ENCODE results near the gene TRIM75. TPM values are rescaled to one million over a fixed set of nuclear protein-coding genes. Genes with fewer than 3 reads are reported as not detected.
"Not testable (repeated sequence)": the region's sequence is repeated elsewhere in the genome, so short reads cannot be mapped to it uniquely, and the experiment has no call there.

The TRIM75 gene
- not detected in 2 replicates for total RNA-seq (2012; rRNA removed)

- Histone ChIP-seq H3K36me3 (ENCODE audit: insufficient read depth, low read length) (no peaks in the 10 kb centered on the region), H3K9ac (ENCODE audit: low read depth, low read length) (no peak within 1 kb of the TSS), H3K27me3 (ENCODE audit: control insufficient read depth, insufficient read depth, low read length) (no peaks in the 10 kb centered on the region), H3K4me1 (ENCODE audit: control insufficient read depth, insufficient read depth, low read length) (no peaks in the 10 kb centered on the region), H3K4me3 (ENCODE audit: low read length) (no peak within 1 kb of the TSS), H3K9me3 (replicated peaks; ENCODE audit: low read length) (no peaks in the 10 kb centered on the region), H3K4me2 (ENCODE audit: low read length) (no peak within 1 kb of the TSS)
Observed at GRCh38 chr4:165053645-165054044, at the start of gene TRIM75. TRIM75 (plus strand) TSS chr4:165053866; CDS start chr4:165059148, 5,282 bp downstream.

GRCh38 chr4:165005352-165005925 lies 48.2 kb upstream of the TRIM75 start:
- no peak overlapping the region for H3K4me3 ChIP-seq (ENCODE audit: low read length)
- H3K36me3 ChIP-seq (ENCODE audit: insufficient read depth, low read length): no peaks in the 10 kb centered on the region
- H3K27me3 ChIP-seq (ENCODE audit: control insufficient read depth, insufficient read depth, low read length): no peaks in the 10 kb centered on the region
- no peaks in the 10 kb centered on the region for H3K9me3 ChIP-seq (replicated peaks; ENCODE audit: low read length)
- no peaks in the 10 kb centered on the region for H3K4me1 ChIP-seq (ENCODE audit: control insufficient read depth, insufficient read depth, low read length)
- H3K4me2 ChIP-seq (ENCODE audit: low read length): no peak overlapping the region
- no peak overlapping the region for H3K9ac ChIP-seq (ENCODE audit: low read depth, low read length)

- Histone ChIP-seq H3K4me2 (ENCODE audit: low read length) (no peak overlapping the region), H3K4me3 (ENCODE audit: low read length) (no peak overlapping the region), H3K9me3 (replicated peaks; ENCODE audit: low read length) (no peaks in the 10 kb centered on the region), H3K36me3 (ENCODE audit: insufficient read depth, low read length) (no peaks in the 10 kb centered on the region), H3K4me1 (ENCODE audit: control insufficient read depth, insufficient read depth, low read length) (no peaks in the 10 kb centered on the region), H3K27me3 (ENCODE audit: control insufficient read depth, insufficient read depth, low read length) (no peaks in the 10 kb centered on the region), H3K9ac (ENCODE audit: low read depth, low read length) (no peak overlapping the region)
Observed at GRCh38 chr4:165006456-165006855, 47.2 kb upstream of the TRIM75 start.

GRCh38 chr4:165006886-165007285 lies 46.8 kb upstream of the TRIM75 start:
- Histone ChIP-seq H3K4me1 (ENCODE audit: control insufficient read depth, insufficient read depth, low read length) (no peaks in the 10 kb centered on the region), H3K9me3 (replicated peaks; ENCODE audit: low read length) (no peaks in the 10 kb centered on the region), H3K4me2 (ENCODE audit: low read length) (no peak overlapping the region), H3K4me3 (ENCODE audit: low read length) (no peak overlapping the region), H3K9ac (ENCODE audit: low read depth, low read length) (no peak overlapping the region), H3K36me3 (ENCODE audit: insufficient read depth, low read length) (no peaks in the 10 kb centered on the region), H3K27me3 (ENCODE audit: control insufficient read depth, insufficient read depth, low read length) (no peaks in the 10 kb centered on the region)

DNA sequence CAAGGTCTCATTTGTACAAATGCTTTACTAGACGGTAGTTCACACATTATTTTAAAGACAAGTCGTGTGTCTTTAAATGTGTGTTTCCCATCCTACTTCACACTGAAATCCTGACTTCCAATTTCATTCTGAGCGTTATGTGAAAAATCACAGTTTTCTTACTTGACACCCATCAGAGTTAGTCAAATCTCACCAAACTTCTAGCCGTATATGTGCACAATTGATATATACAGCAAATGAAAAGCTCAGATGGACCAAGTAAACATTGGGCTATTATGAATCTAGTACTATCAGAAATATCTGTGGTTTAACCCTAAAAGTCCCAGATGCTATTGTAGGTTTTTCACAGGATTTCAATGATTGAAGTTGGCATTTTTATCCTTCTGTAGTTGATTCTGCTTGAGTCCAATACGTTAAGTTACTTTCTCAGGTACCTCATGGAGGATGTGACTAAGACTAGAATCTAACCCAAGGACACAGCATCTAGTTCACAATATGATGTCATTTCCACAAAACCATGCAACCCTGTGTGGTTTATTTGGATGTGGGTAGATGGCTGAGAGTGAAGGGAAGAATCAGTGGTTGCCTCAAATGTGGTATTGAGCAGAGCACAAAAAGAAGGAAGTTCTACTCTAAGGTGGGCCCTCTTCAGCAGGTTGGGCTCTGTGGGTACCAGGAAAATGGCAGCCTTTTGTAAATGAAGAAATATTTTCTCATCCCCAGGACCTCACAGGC lies 44.0 kb upstream of the TRIM75 start:
- no peaks in the 10 kb centered on the region for H3K27me3 ChIP-seq (ENCODE audit: control insufficient read depth, insufficient read depth, low read length)
- H3K4me1 ChIP-seq (ENCODE audit: control insufficient read depth, insufficient read depth, low read length): no peaks in the 10 kb centered on the region
- H3K4me2 ChIP-seq (ENCODE audit: low read length): no peak overlapping the region
- no peaks in the 10 kb centered on the region for H3K36me3 ChIP-seq (ENCODE audit: insufficient read depth, low read length)
- no peak overlapping the region for H3K9ac ChIP-seq (ENCODE audit: low read depth, low read length)
- H3K4me3 ChIP-seq (ENCODE audit: low read length): no peak overlapping the region
- H3K9me3 ChIP-seq (replicated peaks; ENCODE audit: low read length): no peaks in the 10 kb centered on the region

GRCh38 chr4:165010487-165010886 lies 43.2 kb upstream of the TRIM75 start:
- Histone ChIP-seq H3K9ac (ENCODE audit: low read depth, low read length) (no peak overlapping the region), H3K27me3 (ENCODE audit: control insufficient read depth, insufficient read depth, low read length) (no peaks in the 10 kb centered on the region), H3K4me2 (ENCODE audit: low read length) (no peak overlapping the region), H3K36me3 (ENCODE audit: insufficient read depth, low read length) (no peaks in the 10 kb centered on the region), H3K9me3 (replicated peaks; ENCODE audit: low read length) (no peaks in the 10 kb centered on the region), H3K4me3 (ENCODE audit: low read length) (no peak overlapping the region), H3K4me1 (ENCODE audit: control insufficient read depth, insufficient read depth, low read length) (no peaks in the 10 kb centered on the region)

DNA sequence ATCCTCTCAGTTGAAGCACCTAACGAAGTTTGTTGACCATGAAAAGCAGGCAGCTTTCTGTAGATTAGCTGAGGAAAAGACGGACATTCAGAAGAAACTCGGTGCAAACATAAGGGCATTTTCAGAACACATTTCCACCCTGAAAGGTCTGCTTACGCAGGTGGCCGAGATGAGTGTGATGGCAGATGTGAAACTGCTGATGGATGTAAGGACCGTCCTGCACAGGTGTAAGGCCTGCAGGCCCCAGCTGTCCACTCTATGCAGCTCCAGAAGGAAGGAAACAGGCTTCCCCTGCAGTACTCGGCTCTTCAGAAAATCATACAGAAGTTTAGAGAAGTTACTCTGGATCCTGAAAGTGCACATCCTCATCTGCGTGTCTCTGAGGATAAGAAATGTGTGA lies 42.7 kb upstream of the TRIM75 start:
- no peaks in the 10 kb centered on the region for H3K4me1 ChIP-seq (ENCODE audit: control insufficient read depth, insufficient read depth, low read length)
- H3K9ac ChIP-seq (ENCODE audit: low read depth, low read length): no peak overlapping the region
- no peaks in the 10 kb centered on the region for H3K9me3 ChIP-seq (replicated peaks; ENCODE audit: low read length)
- H3K4me2 ChIP-seq (ENCODE audit: low read length): no peak overlapping the region
- no peaks in the 10 kb centered on the region for H3K27me3 ChIP-seq (ENCODE audit: control insufficient read depth, insufficient read depth, low read length)
- no peak overlapping the region for H3K4me3 ChIP-seq (ENCODE audit: low read length)
- no peaks in the 10 kb centered on the region for H3K36me3 ChIP-seq (ENCODE audit: insufficient read depth, low read length)

- Histone ChIP-seq H3K9ac (ENCODE audit: low read depth, low read length) (no peak overlapping the region), H3K36me3 (ENCODE audit: insufficient read depth, low read length) (no peaks in the 10 kb centered on the region), H3K4me3 (ENCODE audit: low read length) (no peak overlapping the region), H3K4me2 (ENCODE audit: low read length) (no peak overlapping the region), H3K4me1 (ENCODE audit: control insufficient read depth, insufficient read depth, low read length) (no peaks in the 10 kb centered on the region), H3K27me3 (ENCODE audit: control insufficient read depth, insufficient read depth, low read length) (no peaks in the 10 kb centered on the region), H3K9me3 (replicated peaks; ENCODE audit: low read length) (no peaks in the 10 kb centered on the region)
Observed at GRCh38 chr4:165011403-165011802, 42.3 kb upstream of the TRIM75 start.

DNA sequence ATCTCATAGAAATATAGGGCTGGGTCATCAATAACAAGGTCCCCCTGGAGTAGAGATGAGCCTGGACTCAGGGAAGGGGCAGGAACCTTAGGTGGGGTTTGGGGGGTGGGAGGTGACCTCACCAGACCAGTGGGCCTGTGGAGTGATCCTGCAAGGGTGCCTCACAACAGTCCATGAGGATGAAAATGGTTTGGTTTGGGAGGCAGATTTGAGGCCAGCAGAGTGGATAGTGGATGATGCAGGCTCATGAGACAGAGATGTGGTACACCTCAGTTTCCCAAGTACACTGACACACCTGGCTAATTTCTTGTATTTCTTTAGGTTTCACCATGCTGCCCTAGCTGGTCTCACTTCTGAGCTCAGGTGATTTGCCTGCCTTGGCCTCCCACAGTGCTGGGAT lies 40.0 kb upstream of the TRIM75 start:
- no peak overlapping the region for H3K4me3 ChIP-seq (ENCODE audit: low read length)
- no peaks in the 10 kb centered on the region for H3K27me3 ChIP-seq (ENCODE audit: control insufficient read depth, insufficient read depth, low read length)
- no peak overlapping the region for H3K4me2 ChIP-seq (ENCODE audit: low read length)
- no peaks in the 10 kb centered on the region for H3K4me1 ChIP-seq (ENCODE audit: control insufficient read depth, insufficient read depth, low read length)
- H3K9me3 ChIP-seq (replicated peaks; ENCODE audit: low read length): no peaks in the 10 kb centered on the region
- no peaks in the 10 kb centered on the region for H3K36me3 ChIP-seq (ENCODE audit: insufficient read depth, low read length)
- H3K9ac ChIP-seq (ENCODE audit: low read depth, low read length): no peak overlapping the region

DNA sequence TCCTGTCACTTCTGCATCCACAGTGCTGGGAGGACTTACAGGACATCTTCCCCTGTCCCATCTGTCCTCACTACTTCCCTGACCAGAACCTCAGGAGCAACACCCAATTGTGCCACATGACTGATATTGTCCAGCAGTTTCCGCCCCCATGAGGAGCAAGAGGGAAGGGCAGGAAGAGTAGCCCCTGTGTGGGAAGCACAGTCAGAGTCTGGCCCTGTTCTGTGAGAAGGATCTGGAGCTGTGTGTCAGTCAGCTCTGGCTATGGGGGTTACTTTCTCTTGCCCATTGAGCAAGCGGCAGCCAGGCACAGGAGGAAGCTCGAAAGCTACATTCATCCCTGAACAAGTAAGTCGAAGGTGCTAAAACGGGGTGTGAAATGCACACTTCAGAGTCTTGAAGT lies 36.7 kb upstream of the TRIM75 start:
- Histone ChIP-seq H3K27me3 (ENCODE audit: control insufficient read depth, insufficient read depth, low read length) (no peaks in the 10 kb centered on the region), H3K4me2 (ENCODE audit: low read length) (no peak overlapping the region), H3K9me3 (replicated peaks; ENCODE audit: low read length) (no peaks in the 10 kb centered on the region), H3K36me3 (ENCODE audit: insufficient read depth, low read length) (no peaks in the 10 kb centered on the region), H3K4me1 (ENCODE audit: control insufficient read depth, insufficient read depth, low read length) (no peaks in the 10 kb centered on the region), H3K4me3 (ENCODE audit: low read length) (no peak overlapping the region), H3K9ac (ENCODE audit: low read depth, low read length) (no peak overlapping the region)

DNA sequence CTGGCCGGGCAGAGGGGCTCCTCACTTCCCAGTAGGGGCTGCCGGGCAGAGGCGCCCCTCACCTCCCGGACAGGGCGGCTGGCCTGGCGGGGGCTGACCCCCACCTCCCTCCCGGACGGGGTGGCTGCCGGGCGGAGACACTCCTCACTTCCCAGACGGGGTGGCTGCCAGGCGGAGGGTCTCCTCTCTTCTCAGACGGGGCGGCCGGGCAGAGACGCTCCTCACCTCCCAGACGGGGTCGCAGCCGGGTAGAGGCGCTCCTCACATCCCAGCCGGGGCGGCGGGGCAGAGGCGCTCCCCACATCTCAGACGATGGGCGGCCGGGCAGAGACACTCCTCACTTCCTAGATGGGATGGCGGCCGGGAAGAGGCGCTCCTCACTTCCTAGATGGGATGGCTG lies 33.7 kb upstream of the TRIM75 start:
- H3K4me1 ChIP-seq (ENCODE audit: control insufficient read depth, insufficient read depth, low read length); H3K4me2 ChIP-seq (ENCODE audit: low read length); H3K27me3 ChIP-seq (ENCODE audit: control insufficient read depth, insufficient read depth, low read length); H3K4me3 ChIP-seq (ENCODE audit: low read length); H3K9me3 ChIP-seq (replicated peaks; ENCODE audit: low read length); H3K9ac ChIP-seq (ENCODE audit: low read depth, low read length); H3K36me3 ChIP-seq (ENCODE audit: insufficient read depth, low read length): not testable (repeated sequence)

GRCh38 chr4:165025782-165026181 lies 27.9 kb upstream of the TRIM75 start:
- H3K4me2 ChIP-seq (ENCODE audit: low read length); H3K27me3 ChIP-seq (ENCODE audit: control insufficient read depth, insufficient read depth, low read length); H3K9me3 ChIP-seq (replicated peaks; ENCODE audit: low read length); H3K4me3 ChIP-seq (ENCODE audit: low read length); H3K36me3 ChIP-seq (ENCODE audit: insufficient read depth, low read length); H3K9ac ChIP-seq (ENCODE audit: low read depth, low read length); H3K4me1 ChIP-seq (ENCODE audit: control insufficient read depth, insufficient read depth, low read length): not testable (repeated sequence)

Measured in skeletal muscle satellite cell (primary cell).